GM21825 (cell line): ENCODE results near the gene ARHGAP30.
"Not testable (repeated sequence)": the region's sequence is repeated elsewhere in the genome, so short reads cannot be mapped to it uniquely, and the experiment has no call there.

Source experiments
- ATAC-seq: cut with Tn5 transposase; IDR thresholded peaks from one replicate; pipeline ENCODE4 v1.9.1; 2021; ENCODE audit warnings: mild to moderate bottlenecking, moderate library complexity; ENCODE audit not compliant: unreplicated experiment

ARHGAP30 gene

GRCh38 chr1:161071886-161072371 is 2.2 kb upstream of the ARHGAP30 start:
- no peak for ATAC-seq

GRCh38 chr1:161070761-161071160 is 1.1 kb upstream of the ARHGAP30 start:
- ATAC-seq, result no peak

GRCh38 chr1:161069241-161069640 is 450 bp downstream of the ARHGAP30 start:
- ATAC-seq, result peak; percentile 3

- ATAC-seq, result peak; percentile 57
Measured at GRCh38 chr1:161068306-161069234, 1.1 kb downstream of the ARHGAP30 start.

- no peak for ATAC-seq
Measured at GRCh38 chr1:161066694-161067093, 3.0 kb downstream of the ARHGAP30 start.

GRCh38 chr1:161065681-161066080 is 4.0 kb downstream of the ARHGAP30 start:
- not testable (repeated sequence) for ATAC-seq

- not testable (repeated sequence) for ATAC-seq
Measured at GRCh38 chr1:161063936-161064335, 5.8 kb downstream of the ARHGAP30 start.

GRCh38 chr1:161061419-161061818 is 8.3 kb downstream of the ARHGAP30 start:
- no peak for ATAC-seq

GRCh38 chr1:161059293-161059692 is 10.4 kb downstream of the ARHGAP30 start:
- ATAC-seq, result no peak

- ATAC-seq, result no peak
Measured at GRCh38 chr1:161054805-161055204, 14.9 kb downstream of the ARHGAP30 start.

GRCh38 chr1:161054232-161054631 is 15.5 kb downstream of the ARHGAP30 start:
- no peak for ATAC-seq

- ATAC-seq, result no peak
Measured at GRCh38 chr1:161052899-161053298, 16.8 kb downstream of the ARHGAP30 start.

GRCh38 chr1:161051219-161051618 is 18.5 kb downstream of the ARHGAP30 start:
- no peak for ATAC-seq

- ATAC-seq, result no peak
Measured at GRCh38 chr1:161048949-161049722, 20.6 kb downstream of the ARHGAP30 start.

GRCh38 chr1:161047436-161048420 is 22.0 kb downstream of the ARHGAP30 start:
- ATAC-seq, result no peak

- no peak for ATAC-seq
Measured at GRCh38 chr1:161046605-161047228, 23.0 kb downstream of the ARHGAP30 start.

GRCh38 chr1:161045736-161046604 is 23.7 kb downstream of the ARHGAP30 start, which contains the start of gene USF1:
Gene USF1 (minus strand): TSS chr1:161045977. CDS start chr1:161043275, 2,702 bp downstream.
- ATAC-seq, result peak; percentile 60

GRCh38 chr1:161044908-161045735 is 24.6 kb downstream of the ARHGAP30 start:
- peak; percentile 32 for ATAC-seq
